Natural killer cell (primary cell): Measurements from ENCODE around the gene HGD. TPM values are rescaled to one million over a fixed set of nuclear protein-coding genes. Genes with fewer than 3 reads are reported as not detected.

Experiments
- ATAC-seq, 3 donors: fragments of 150-1000 bp in 2 of 3; fragments of 200-7000 bp in 1 of 3; cut with Tn5 transposase; 1 replicate in 1 of 3; 2 replicates in 2 of 3; pipeline ENCODE4 v1.10.0; 2021; ENCODE audit warnings: mild to moderate bottlenecking in 2 of 3, moderate library complexity in 2 of 3
- DNase-seq, 2 donors: peaks; one replicate each; pipeline versions ENCODE4 v3.0.0 to v3.0.0-alpha.2; 2013 to 2021; ENCODE audit warnings: mixed read lengths in 1 of 2
- H3K27ac ChIP-seq: one replicate; pipeline ENCODE4 v1.5.1; 2013; ENCODE audit warnings: mild to moderate bottlenecking, low read length
- H3K27me3 ChIP-seq: one replicate; pipeline ENCODE4 v1.6.1; 2013; ENCODE audit warnings: low read length; ENCODE audit not compliant: control insufficient read depth, insufficient read depth
- H3K36me3 ChIP-seq: one replicate; pipeline ENCODE4 v1.6.1; 2013; ENCODE audit warnings: low read length; ENCODE audit not compliant: control insufficient read depth, insufficient read depth
- H3K4me1 ChIP-seq: one replicate; pipeline ENCODE4 v1.6.1; 2013; ENCODE audit warnings: low read length; ENCODE audit not compliant: control insufficient read depth, insufficient read depth
- H3K4me3 ChIP-seq: one replicate; pipeline ENCODE4 v1.5.1; 2013; ENCODE audit warnings: low read length
- H3K9me3 ChIP-seq: one replicate; pipeline ENCODE4 v1.6.1; 2013; ENCODE audit warnings: low read length; ENCODE audit not compliant: control insufficient read depth, insufficient read depth
- H3K27ac Mint-ChIP-seq, 2 donors: one replicate each; pipeline ENCODE4 v1.8.0; 2022; ENCODE audit warnings: mild to moderate bottlenecking in 2 of 2, mixed read lengths in 2 of 2, moderate library complexity in 1 of 2
- H3K27me3 Mint-ChIP-seq, 2 donors: one replicate each; pipeline ENCODE4 v1.8.0; 2022; ENCODE audit warnings: low read depth in 2 of 2, mixed read lengths in 2 of 2
- H3K36me3 Mint-ChIP-seq: one replicate; pipeline ENCODE4 v1.8.0; 2022; ENCODE audit warnings: mixed read lengths
- H3K4me1 Mint-ChIP-seq, 2 donors: one replicate each; pipeline ENCODE4 v1.8.0; 2022; ENCODE audit warnings: mixed read lengths in 2 of 2
- H3K4me3 Mint-ChIP-seq: one replicate; pipeline ENCODE4 v1.8.0; 2022; ENCODE audit warnings: mild to moderate bottlenecking, moderate library complexity, mixed read lengths
- H3K9me3 Mint-ChIP-seq, 2 donors: one replicate each; pipeline ENCODE4 v1.8.0; 2022; ENCODE audit warnings: mixed read lengths in 2 of 2
- CTCF ChIP-seq: fragments of 200-600 bp; IDR thresholded peaks from one replicate; pipeline ENCODE4 v1.8.0; 2022; ENCODE audit warnings: antibody characterized with exemption
- WGBS: methylation state at CpG from one replicate; pipeline ENCODE4 v1.1.7; 2013; ENCODE audit warnings: missing lambda C conversion rate; ENCODE audit not compliant: insufficient coverage; 5-methylcytosine and 5-hydroxymethylcytosine counted together
- intact Hi-C: fragments of 100-400 bp; cut with micrococcal nuclease; formaldehyde crosslinking; loops from one replicate; pipeline ENCODE4 v1.14.2; 2022
- total RNA-seq, 4 donors: library from RNA; stranded (reverse); fragments of 120-200 nt in 1 of 4; gene quantifications; one replicate each; pipeline versions ENCODE4 v1.2.3 to v1.2.4, GENCODE V29; 2013 to 2022

The HGD gene
- total RNA-seq, 3 donors from 2014 or later (not counting 1 experiment from before 2014, with no cell fraction given): 0.80 to 4.0 (median 2.5) TPM

GRCh38 chr3:120599211-120599610 lies 82.8 kb downstream of the HGD start:
- intact Hi-C loops: no loop called here
- Histone ChIP-seq H3K27ac (no peak overlapping the region), H3K4me3 (no peak overlapping the region)

GRCh38 chr3:120597445-120598049 lies 84.5 kb downstream of the HGD start:
- peak overlapping the region; percentile 8 for H3K27ac ChIP-seq
- H3K9me3 ChIP-seq: no peaks in the 10 kb centered on the region
- WGBS: 44% methylated on average over 1 of the region's 1 CpG
- Mint-ChIP-seq H3K27ac (no peak overlapping the region), H3K9me3 (no peaks in the 10 kb centered on the region), H3K4me3 (peak overlapping the region; percentile 74), H3K4me1 (peaks cover 6 to 13% of the 10 kb centered on the region in 2 donors), H3K27me3 (peaks cover 0 to 10% of the 10 kb centered on the region in 2 donors), H3K36me3 (peaks cover 10% of the 10 kb centered on the region)
- no peaks in the 10 kb centered on the region for H3K27me3 ChIP-seq
- no peak overlapping the region for H3K4me3 ChIP-seq
- no peak for ATAC-seq
- intact Hi-C loops: loop anchor here (2.0 kb wide), 1 partner anchor 39 kb away; no protein-coding TSS in a partner anchor
- TF ChIP-seq CTCF: no peak
- H3K36me3 ChIP-seq: peaks cover 24% of the 10 kb centered on the region
- peak in 1 of 2 donors; percentile 28 for DNase-seq
- H3K4me1 ChIP-seq: no peaks in the 10 kb centered on the region

More at GRCh38 chr3:120599211-120599610, 82.8 kb downstream of the HGD start:
- Mint-ChIP-seq H3K4me3 (no peak overlapping the region), H3K27ac (no peak overlapping the region), H3K4me1 (peaks cover 6 to 13% of the 10 kb centered on the region in 2 donors), H3K9me3 (no peaks in the 10 kb centered on the region), H3K27me3 (peaks cover 0 to 5% of the 10 kb centered on the region in 2 donors), H3K36me3 (peaks cover 19% of the 10 kb centered on the region)
- H3K27me3 ChIP-seq: no peaks in the 10 kb centered on the region
- ATAC-seq (no peak), DNase-seq (no peak)
- WGBS: 90% methylated on average over 3 of the region's 3 CpGs
- H3K4me1 ChIP-seq: no peaks in the 10 kb centered on the region
- H3K36me3 ChIP-seq: peaks cover 32% of the 10 kb centered on the region
- no peaks in the 10 kb centered on the region for H3K9me3 ChIP-seq
- no peak for TF ChIP-seq CTCF

- Mint-ChIP-seq H3K4me3 (peak overlapping the region; percentile 95), H3K4me1 (peaks cover 6 to 13% of the 10 kb centered on the region in 2 donors), H3K27me3 (peaks cover 2 to 12% of the 10 kb centered on the region in 2 donors), H3K36me3 (peaks cover 6% of the 10 kb centered on the region), H3K9me3 (no peaks in the 10 kb centered on the region), H3K27ac (no peak overlapping the region)
- intact Hi-C loops: loop anchor here (1.0 to 2.0 kb wide), 2 partner anchors 38 to 145 kb away; partner anchors contain the start of genes GTF2E1 and RABL3
- Histone ChIP-seq H3K27me3 (no peaks in the 10 kb centered on the region), H3K4me1 (no peaks in the 10 kb centered on the region), H3K9me3 (no peaks in the 10 kb centered on the region), H3K27ac (peak overlapping the region; percentile 93), H3K36me3 (peaks cover 17% of the 10 kb centered on the region), H3K4me3 (peak overlapping the region; percentile 92)
- WGBS: no CpG with 5 or more reads among the region's 3 CpGs
- no peak for TF ChIP-seq CTCF
- ATAC-seq: no peak
- no peak for DNase-seq
Measured at GRCh38 chr3:120596853-120597223, 85.2 kb downstream of the HGD start.
